ENCODE results near the gene TNS3.

The TNS3 gene

GRCh38 chr7:47231627-47232026 is 350.3 kb downstream of the TNS3 start:
- Histone ChIP-seq H3K4me3 (ENCODE audit: low read length) (no peak overlapping the region), H3K4me2 (ENCODE audit: low read length) (no peak overlapping the region), H3K9me3 (ENCODE audit: control insufficient read depth, insufficient read depth, low read length) (no peaks in the 10 kb centered on the region), H3K9me2 (replicated peaks; ENCODE audit: control insufficient read depth, low read length) (no peaks in the 10 kb centered on the region), H3K36me3 (ENCODE audit: control insufficient read depth, low read length) (no peaks in the 10 kb centered on the region), H3K79me2 (ENCODE audit: control insufficient read depth, low read length) (no peaks in the 10 kb centered on the region), H3K27me3 (ENCODE audit: control insufficient read depth, low read length) (peaks cover 17% of the 10 kb centered on the region), H3K27ac (ENCODE audit: low read depth, low read length) (no peak overlapping the region), H4K20me1 (ENCODE audit: control insufficient read depth, insufficient read depth, low read depth, low read length) (no peaks in the 10 kb centered on the region), H3K4me1 (ENCODE audit: control insufficient read depth, low read length) (peaks cover 21% of the 10 kb centered on the region), H3F3A (ENCODE audit: control insufficient read depth, insufficient read depth) (no peaks in the 10 kb centered on the region)
- TF ChIP-seq EZH2phosphoT487 (IDR thresholded peaks at IDR 0.05; ENCODE audit: borderline replicate concordance, low read length): no peak
- TF ChIP-seq, protein P1, sequence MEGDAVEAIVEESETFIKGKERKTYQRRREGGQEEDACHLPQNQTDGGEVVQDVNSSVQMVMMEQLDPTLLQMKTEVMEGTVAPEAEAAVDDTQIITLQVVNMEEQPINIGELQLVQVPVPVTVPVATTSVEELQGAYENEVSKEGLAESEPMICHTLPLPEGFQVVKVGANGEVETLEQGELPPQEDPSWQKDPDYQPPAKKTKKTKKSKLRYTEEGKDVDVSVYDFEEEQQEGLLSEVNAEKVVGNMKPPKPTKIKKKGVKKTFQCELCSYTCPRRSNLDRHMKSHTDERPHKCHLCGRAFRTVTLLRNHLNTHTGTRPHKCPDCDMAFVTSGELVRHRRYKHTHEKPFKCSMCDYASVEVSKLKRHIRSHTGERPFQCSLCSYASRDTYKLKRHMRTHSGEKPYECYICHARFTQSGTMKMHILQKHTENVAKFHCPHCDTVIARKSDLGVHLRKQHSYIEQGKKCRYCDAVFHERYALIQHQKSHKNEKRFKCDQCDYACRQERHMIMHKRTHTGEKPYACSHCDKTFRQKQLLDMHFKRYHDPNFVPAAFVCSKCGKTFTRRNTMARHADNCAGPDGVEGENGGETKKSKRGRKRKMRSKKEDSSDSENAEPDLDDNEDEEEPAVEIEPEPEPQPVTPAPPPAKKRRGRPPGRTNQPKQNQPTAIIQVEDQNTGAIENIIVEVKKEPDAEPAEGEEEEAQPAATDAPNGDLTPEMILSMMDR (IDR thresholded peaks at IDR 0.05; ENCODE audit: low read depth, low read length, poor library complexity, severe bottlenecking): no peak

DNA sequence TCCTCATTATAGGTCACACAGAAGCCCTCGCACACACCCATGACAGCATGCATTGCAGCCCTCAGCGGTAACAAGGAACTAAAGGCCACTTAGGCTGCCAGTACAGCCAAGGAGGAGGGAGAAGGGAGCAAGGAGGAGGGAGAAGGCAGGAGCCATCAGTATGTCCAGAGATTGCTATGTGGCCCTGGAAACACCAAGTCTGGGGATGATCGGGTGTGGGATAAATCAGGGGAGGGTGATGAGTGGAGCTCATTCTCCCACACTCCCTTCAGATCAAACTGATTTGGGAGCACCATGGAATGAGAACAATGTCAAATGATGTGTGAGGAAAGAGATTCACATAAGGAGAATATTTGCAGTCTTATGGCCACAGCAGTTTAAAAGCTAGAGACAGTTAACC is 350.9 kb downstream of the TNS3 start:
- TF ChIP-seq, protein P1 (IDR thresholded peaks at IDR 0.05; ENCODE audit: low read depth, low read length, poor library complexity, severe bottlenecking): no peak
- no peak for TF ChIP-seq EZH2phosphoT487 (IDR thresholded peaks at IDR 0.05; ENCODE audit: borderline replicate concordance, low read length)

GRCh38 chr7:47228386-47229014 is 353.4 kb downstream of the TNS3 start:
- Histone ChIP-seq H3K4me2 (ENCODE audit: low read length) (peak overlapping the region; percentile 43), H3F3A (ENCODE audit: control insufficient read depth, insufficient read depth) (no peaks in the 10 kb centered on the region), H3K79me2 (ENCODE audit: control insufficient read depth, low read length) (no peaks in the 10 kb centered on the region), H3K9me2 (replicated peaks; ENCODE audit: control insufficient read depth, low read length) (no peaks in the 10 kb centered on the region; the same call in 1 of the 2 replicates), H3K9me3 (ENCODE audit: control insufficient read depth, insufficient read depth, low read length) (no peaks in the 10 kb centered on the region), H3K4me3 (ENCODE audit: low read length) (peak overlapping the region; percentile 26; the same call in 1 of the 2 replicates), H3K4me1 (ENCODE audit: control insufficient read depth, low read length) (peaks cover 34% of the 10 kb centered on the region), H3K27me3 (ENCODE audit: control insufficient read depth, low read length) (no peaks in the 10 kb centered on the region; the same call in 1 of the 2 replicates), H4K20me1 (ENCODE audit: control insufficient read depth, insufficient read depth, low read depth, low read length) (no peaks in the 10 kb centered on the region), H3K36me3 (ENCODE audit: control insufficient read depth, low read length) (no peaks in the 10 kb centered on the region), H3K27ac (ENCODE audit: low read depth, low read length) (no peak overlapping the region)
- no peak for TF ChIP-seq EZH2phosphoT487 (IDR thresholded peaks at IDR 0.05; ENCODE audit: borderline replicate concordance, low read length)
- TF ChIP-seq, protein P1 (IDR thresholded peaks at IDR 0.05; ENCODE audit: low read depth, low read length, poor library complexity, severe bottlenecking): no peak

More for the DNA sequence above, 350.9 kb downstream of the TNS3 start:
- Histone ChIP-seq H3K9me3 (ENCODE audit: control insufficient read depth, insufficient read depth, low read length) (no peaks in the 10 kb centered on the region), H3K9me2 (replicated peaks; ENCODE audit: control insufficient read depth, low read length) (no peaks in the 10 kb centered on the region), H3K79me2 (ENCODE audit: control insufficient read depth, low read length) (no peaks in the 10 kb centered on the region), H3K27ac (ENCODE audit: low read depth, low read length) (no peak overlapping the region), H3F3A (ENCODE audit: control insufficient read depth, insufficient read depth) (no peaks in the 10 kb centered on the region), H3K27me3 (ENCODE audit: control insufficient read depth, low read length) (peaks cover 14% of the 10 kb centered on the region), H4K20me1 (ENCODE audit: control insufficient read depth, insufficient read depth, low read depth, low read length) (no peaks in the 10 kb centered on the region), H3K36me3 (ENCODE audit: control insufficient read depth, low read length) (no peaks in the 10 kb centered on the region), H3K4me1 (ENCODE audit: control insufficient read depth, low read length) (peaks cover 27% of the 10 kb centered on the region), H3K4me3 (ENCODE audit: low read length) (no peak overlapping the region), H3K4me2 (ENCODE audit: low read length) (no peak overlapping the region)

Measured in DOHH2 (cell line).